GM18507 (cell line): ENCODE data around the gene EPB41L3.
"Not testable (repeated sequence)": the region's sequence is repeated elsewhere in the genome, so short reads cannot be mapped to it uniquely, and the experiment has no call there.

Experiments
- DNase-seq: peaks from one replicate; pipeline ENCODE4 v3.0.0; 2011; ENCODE audit warnings: low read depth; ENCODE audit not compliant: insufficient read length; ENCODE audit errors: extremely low spot score
- FAIRE-seq: peaks from 2 replicates; lab custom pipeline; 2011; peaks lifted over from hg19 to GRCh38; lab: Jason Lieb, UNC

Gene EPB41L3

DNA sequence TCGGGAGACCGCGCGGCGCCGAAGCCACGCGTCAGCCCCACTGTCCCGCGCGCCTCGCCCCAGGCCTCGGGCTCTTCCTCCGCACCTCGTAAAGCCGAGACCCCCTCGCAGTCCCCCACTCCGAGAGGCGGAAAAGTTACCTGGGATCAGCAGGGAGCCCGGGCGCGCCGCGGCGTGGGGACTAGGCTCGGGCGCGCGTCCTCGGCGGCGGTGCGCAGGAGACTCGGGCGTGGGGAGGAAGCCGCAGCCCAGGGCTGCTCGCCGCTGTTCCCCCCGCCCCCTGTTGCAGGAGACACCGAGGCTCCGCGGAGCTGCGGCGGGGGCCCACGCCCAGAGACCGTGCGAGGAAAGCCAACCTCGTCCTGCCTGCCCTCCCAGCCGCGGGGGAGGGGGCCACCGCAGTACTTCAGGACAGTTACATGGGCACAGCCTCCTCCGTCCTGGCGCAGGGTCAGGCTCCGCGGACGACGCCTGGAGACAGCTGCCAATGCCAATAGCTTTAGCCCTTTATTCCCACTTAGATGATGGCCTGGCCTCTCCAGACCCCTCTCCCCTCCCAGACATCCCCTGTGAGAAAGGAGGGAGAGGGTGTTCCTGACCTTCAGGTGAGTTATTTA, at the start of gene EPB41L3:
EPB41L3 (minus strand) TSS at position 225 of the 617 bp plus-strand sequence. CDS start 54,814 bp downstream, outside the sequence.
- FAIRE-seq (no peak), DNase-seq (no peak)

DNA sequence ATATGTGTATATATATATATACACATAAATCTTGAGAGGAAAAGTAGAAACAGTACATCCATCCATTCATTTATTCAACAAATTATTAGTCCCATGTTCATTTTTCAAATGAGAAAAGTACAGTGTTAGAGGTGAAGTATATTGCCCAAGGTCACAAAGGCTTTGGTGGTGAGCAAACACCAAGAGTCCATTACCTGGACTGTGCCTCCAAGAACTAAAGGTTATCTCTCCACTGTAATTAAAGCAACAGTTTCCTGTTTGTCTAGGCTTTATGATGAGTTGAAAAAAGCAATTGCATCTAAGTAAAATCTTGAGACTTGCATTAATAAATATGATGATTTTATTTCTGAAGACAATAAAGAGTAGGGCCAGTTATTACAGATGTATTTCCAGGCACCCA, 44.7 kb upstream of the EPB41L3 start:
- DNase-seq = no peak
- no peak for FAIRE-seq

GRCh38 chr18:5585653-5586052, 41.9 kb upstream of the EPB41L3 start:
- DNase-seq (no peak), FAIRE-seq (no peak)

DNA sequence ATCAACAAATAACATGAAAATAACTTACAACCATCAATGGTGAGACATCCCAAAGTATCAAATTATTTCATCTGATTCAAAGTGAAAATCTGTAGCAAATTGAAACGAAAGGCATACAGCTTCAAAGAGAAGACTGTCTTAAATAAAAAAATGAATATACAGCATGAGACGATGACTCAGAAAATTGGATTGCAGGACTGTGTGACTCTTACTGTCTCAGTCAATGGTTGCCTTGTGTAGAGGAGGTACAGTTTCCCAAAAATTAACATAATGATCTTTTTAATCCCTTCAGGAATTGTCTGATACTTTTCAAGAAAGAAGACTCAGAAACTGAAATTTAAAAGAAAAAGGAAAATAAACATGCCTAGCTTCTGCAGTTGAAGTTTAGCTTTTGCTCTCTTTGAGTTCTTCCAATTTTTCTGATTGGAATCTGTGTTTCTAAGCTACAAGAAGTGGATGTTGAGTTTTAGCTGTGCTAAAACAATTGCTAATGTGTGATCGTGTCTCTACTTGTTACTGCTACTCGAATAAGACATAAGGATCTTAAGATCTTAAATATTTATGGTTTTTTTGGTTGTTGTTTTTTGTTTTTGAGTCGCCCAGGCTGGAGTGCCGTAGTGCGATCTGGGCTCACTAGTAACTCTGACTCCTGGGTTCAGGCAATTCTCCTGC, 41.1 kb upstream of the EPB41L3 start:
- DNase-seq = no peak
- FAIRE-seq = no peak

- DNase-seq (no peak), FAIRE-seq (no peak)
Measured at GRCh38 chr18:5582849-5583681, 39.3 kb upstream of the EPB41L3 start.

GRCh38 chr18:5582076-5582475, 38.3 kb upstream of the EPB41L3 start:
- FAIRE-seq = no peak
- DNase-seq = no peak

DNA sequence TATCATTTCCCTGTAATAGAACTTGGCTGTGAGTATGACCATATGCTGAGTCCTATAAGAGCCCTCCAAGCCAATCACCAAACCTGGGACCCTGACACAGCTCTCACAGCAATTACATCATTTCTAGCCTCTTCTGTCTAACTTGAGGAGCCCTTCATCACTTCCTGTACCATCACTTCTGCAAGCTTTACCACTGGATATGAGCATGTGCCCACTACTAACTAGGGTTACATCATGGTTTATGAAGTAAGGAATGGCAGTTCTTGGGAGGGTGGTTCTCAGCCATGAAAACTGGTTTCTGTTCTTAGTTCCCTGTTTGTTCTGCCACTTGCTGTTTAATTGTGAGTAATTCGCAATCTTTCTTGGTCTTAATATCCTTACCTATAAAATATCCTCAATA, 31.0 kb upstream of the EPB41L3 start:
- DNase-seq (no peak), FAIRE-seq (no peak)

- no peak for DNase-seq
- FAIRE-seq = no peak
Measured at GRCh38 chr18:5571666-5572065, 27.9 kb upstream of the EPB41L3 start.

- not testable (repeated sequence) for DNase-seq, FAIRE-seq
Measured at GRCh38 chr18:5570613-5571012, 26.8 kb upstream of the EPB41L3 start.

- FAIRE-seq = no peak
- no peak for DNase-seq
Measured at GRCh38 chr18:5568416-5568815, 24.6 kb upstream of the EPB41L3 start.

DNA sequence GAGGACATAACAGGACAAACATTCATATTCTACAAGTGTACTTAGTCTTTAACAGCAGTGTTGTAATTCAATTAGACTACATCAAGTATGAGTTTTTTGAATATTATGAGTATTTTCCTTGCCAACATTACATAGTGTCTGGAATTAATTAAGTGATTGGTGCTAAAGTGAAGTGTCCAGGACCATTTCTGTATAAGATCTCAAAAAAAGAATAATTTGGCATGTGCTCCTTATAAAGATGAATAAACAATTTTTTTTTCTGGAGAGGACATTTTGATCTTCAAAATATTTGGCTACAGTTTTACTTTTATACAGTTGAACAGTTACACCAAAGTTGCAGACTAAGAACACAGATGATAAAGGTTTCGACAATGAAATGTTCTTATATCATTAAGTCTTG, 15.1 kb upstream of the EPB41L3 start:
- FAIRE-seq (no peak), DNase-seq (no peak)

- FAIRE-seq (no peak), DNase-seq (no peak)
Measured at GRCh38 chr18:5556310-5556974, 12.6 kb upstream of the EPB41L3 start.

GRCh38 chr18:5554629-5555028, 10.8 kb upstream of the EPB41L3 start:
- no peak for DNase-seq
- no peak for FAIRE-seq

GRCh38 chr18:5546660-5547059, 2.9 kb upstream of the EPB41L3 start:
- FAIRE-seq (no peak), DNase-seq (no peak)

GRCh38 chr18:5543036-5543680, 639 bp downstream of the EPB41L3 start:
- no peak for FAIRE-seq
- DNase-seq = no peak

- no peak for FAIRE-seq
- no peak for DNase-seq
Measured at GRCh38 chr18:5542515-5543035, 1.2 kb downstream of the EPB41L3 start.

DNA sequence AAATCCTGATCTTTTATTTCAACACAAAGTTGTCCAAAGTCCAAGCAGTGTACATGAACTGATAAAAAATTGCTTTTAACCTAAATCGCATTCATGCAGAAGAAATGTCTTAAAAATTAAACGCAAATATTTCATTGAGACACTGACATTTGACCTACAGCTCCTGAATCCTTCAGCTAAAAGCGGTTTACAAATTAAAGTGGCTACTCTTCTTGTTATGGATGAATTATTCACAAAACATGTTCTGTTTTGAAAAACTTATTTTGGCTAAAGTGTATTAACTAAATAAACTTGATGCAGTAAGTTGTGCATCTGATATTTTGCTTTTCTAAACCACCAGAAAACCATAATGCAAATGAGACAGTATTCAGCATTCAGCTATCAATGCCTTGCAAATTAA, 2.2 kb downstream of the EPB41L3 start:
- no peak for FAIRE-seq

GRCh38 chr18:5539391-5539790, 4.4 kb downstream of the EPB41L3 start:
- FAIRE-seq = no peak
- no peak for DNase-seq

More for the DNA sequence above, 2.2 kb downstream of the EPB41L3 start:
- no peak for DNase-seq

GRCh38 chr18:5538544-5538943, 5.3 kb downstream of the EPB41L3 start:
- no peak for DNase-seq
- no peak for FAIRE-seq
